Mucosa of stomach (tissue), 1 donor: ENCODE results near the gene SLC12A8.
"Not testable (repeated sequence)": the region's sequence is repeated elsewhere in the genome, so short reads cannot be mapped to it uniquely, and the experiment has no call there.

Experiments
- H3K27me3 ChIP-seq: one replicate; pipeline ENCODE4 v1.7.0; 2013; ENCODE audit warnings: mild to moderate bottlenecking, low read length; ENCODE audit not compliant: control insufficient read depth, insufficient read depth
- H3K36me3 ChIP-seq: one replicate; pipeline ENCODE4 v1.7.0; 2013; ENCODE audit warnings: low read length; ENCODE audit not compliant: control insufficient read depth, insufficient read depth
- H3K4me1 ChIP-seq: one replicate; pipeline ENCODE4 v1.7.0; 2013; ENCODE audit warnings: mild to moderate bottlenecking, low read length; ENCODE audit not compliant: control insufficient read depth, insufficient read depth
- H3K4me3 ChIP-seq: one replicate; pipeline ENCODE4 v1.7.0; 2013; ENCODE audit warnings: low read length
- H3K9ac ChIP-seq: one replicate; pipeline ENCODE4 v1.7.0; 2013; ENCODE audit warnings: mild to moderate bottlenecking, low read length, moderate library complexity
- H3K9me3 ChIP-seq: one replicate; pipeline ENCODE4 v1.7.0; 2013; ENCODE audit warnings: mild to moderate bottlenecking, low read length, moderate library complexity; ENCODE audit not compliant: control insufficient read depth
- donor health status: Pancreatic carcinoma.

SLC12A8 gene

DNA sequence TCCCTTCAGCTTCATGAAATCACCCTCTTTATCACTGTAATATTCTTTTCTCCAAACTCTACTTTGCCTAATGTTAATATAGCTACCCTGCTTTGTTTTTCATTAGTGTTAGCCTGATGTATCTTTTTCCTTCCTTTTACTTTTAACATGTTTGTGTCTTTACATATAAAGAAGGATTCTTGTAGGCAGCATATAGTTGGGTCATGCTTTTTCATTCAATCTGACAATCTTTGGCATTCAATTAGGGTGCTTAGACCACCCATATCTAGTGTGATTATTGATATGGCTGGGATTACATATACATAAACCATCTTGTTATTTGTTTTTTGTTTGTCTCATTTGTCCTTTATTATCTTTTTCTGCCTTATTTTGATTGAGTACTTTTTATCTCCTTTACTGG lies 121.9 kb downstream of the SLC12A8 start:
- Histone ChIP-seq H3K36me3 (no peaks in the 10 kb centered on the region), H3K4me3 (no peak overlapping the region), H3K27me3 (no peaks in the 10 kb centered on the region)

DNA sequence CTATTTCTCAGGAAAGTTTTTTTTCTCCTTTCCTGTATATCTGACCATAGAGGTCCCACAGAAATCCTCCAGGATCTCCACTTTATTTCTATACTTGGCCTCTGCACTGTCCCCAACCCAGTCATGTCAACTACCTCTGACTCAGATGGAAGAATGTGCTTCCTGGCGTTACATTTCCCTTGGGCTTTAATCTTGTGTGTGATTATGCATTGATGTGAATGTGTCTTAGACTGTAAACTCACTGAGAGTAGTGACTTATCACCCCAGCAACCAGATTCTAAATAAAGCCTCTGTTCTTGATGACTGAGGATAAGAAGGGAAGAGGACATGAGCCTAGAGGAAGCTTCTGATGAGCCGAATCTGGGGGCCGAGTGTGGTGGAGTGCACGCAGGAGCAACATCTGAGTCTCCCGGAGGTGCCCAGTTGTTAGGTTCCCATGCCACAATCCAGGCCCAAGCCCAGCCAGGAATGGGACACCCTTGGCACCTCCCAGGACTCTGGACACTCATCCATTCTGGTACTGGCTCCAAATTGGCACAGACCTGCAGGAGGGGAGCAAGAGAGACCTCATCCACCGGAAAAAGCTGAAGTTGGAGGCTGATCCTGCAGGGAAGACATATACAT lies 124.7 kb downstream of the SLC12A8 start:
- Histone ChIP-seq H3K4me1 (no peaks in the 10 kb centered on the region), H3K9ac (no peak overlapping the region), H3K36me3 (no peaks in the 10 kb centered on the region), H3K4me3 (no peak overlapping the region), H3K9me3 (no peaks in the 10 kb centered on the region), H3K27me3 (no peaks in the 10 kb centered on the region)

More for the DNA sequence above, 121.9 kb downstream of the SLC12A8 start:
- H3K9ac ChIP-seq: no peak overlapping the region
- no peaks in the 10 kb centered on the region for H3K9me3 ChIP-seq
- no peaks in the 10 kb centered on the region for H3K4me1 ChIP-seq

- H3K4me1 ChIP-seq: no peaks in the 10 kb centered on the region
- H3K4me3 ChIP-seq: no peak overlapping the region
- H3K36me3 ChIP-seq: no peaks in the 10 kb centered on the region
- H3K9me3 ChIP-seq: no peaks in the 10 kb centered on the region
- H3K27me3 ChIP-seq: no peaks in the 10 kb centered on the region
- H3K9ac ChIP-seq: no peak overlapping the region
Observed at GRCh38 chr3:125085166-125085565, 127.4 kb downstream of the SLC12A8 start.

DNA sequence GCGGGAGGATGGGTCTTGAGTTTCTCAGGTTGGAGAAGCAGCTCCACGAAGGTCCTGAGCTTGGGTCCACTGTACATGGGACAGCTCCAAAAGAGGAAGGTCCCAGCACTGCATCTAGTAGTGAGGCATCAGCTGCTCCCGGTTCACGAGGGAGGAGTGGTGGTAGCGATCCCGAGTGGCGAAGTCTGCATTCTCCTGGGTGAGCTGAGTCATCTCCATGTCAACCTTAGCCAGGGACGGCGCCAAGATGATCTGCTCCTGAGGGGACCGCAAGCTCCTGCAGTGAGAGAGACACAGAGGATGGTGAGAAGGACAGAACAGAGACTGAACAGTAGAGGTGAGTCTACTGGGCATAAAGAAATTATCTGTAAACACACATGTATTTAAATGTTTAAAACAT lies 128.8 kb downstream of the SLC12A8 start:
- Histone ChIP-seq H3K9ac (no peak overlapping the region), H3K27me3 (no peaks in the 10 kb centered on the region), H3K4me3 (no peak overlapping the region), H3K4me1 (no peaks in the 10 kb centered on the region), H3K9me3 (no peaks in the 10 kb centered on the region), H3K36me3 (no peaks in the 10 kb centered on the region)

- not testable (repeated sequence) for H3K9ac ChIP-seq, H3K4me1 ChIP-seq, H3K9me3 ChIP-seq, H3K4me3 ChIP-seq, H3K27me3 ChIP-seq, H3K36me3 ChIP-seq
Observed at GRCh38 chr3:125082339-125082738, 130.2 kb downstream of the SLC12A8 start.

- no peaks in the 10 kb centered on the region for H3K4me1 ChIP-seq
- H3K4me3 ChIP-seq: no peak overlapping the region
- H3K9me3 ChIP-seq: no peaks in the 10 kb centered on the region
- H3K36me3 ChIP-seq: no peaks in the 10 kb centered on the region
- H3K9ac ChIP-seq: no peak overlapping the region
- H3K27me3 ChIP-seq: no peaks in the 10 kb centered on the region
Observed at GRCh38 chr3:125080077-125080476, 132.5 kb downstream of the SLC12A8 start.

DNA sequence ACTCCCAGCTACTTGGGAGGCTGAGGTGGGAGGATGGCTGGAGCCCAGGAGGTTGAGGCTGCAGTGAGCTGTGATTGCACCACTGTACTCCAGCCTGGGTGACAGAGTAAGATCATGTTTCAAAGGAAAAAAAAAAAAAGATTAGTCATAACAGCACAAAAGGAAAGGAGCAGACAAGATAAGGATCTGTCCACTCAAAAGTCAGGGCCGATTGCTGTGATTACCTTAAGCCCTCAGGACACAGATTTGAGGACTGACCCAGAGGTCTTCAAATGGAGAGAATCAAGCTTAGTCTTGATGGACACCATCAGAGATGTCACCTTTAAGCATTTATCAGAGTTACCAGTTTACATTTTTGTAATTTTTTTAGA lies 132.9 kb downstream of the SLC12A8 start:
- Histone ChIP-seq H3K4me3 (no peak overlapping the region), H3K4me1 (no peaks in the 10 kb centered on the region), H3K9ac (no peak overlapping the region), H3K36me3 (no peaks in the 10 kb centered on the region), H3K9me3 (no peaks in the 10 kb centered on the region), H3K27me3 (no peaks in the 10 kb centered on the region)

GRCh38 chr3:125078951-125079674 lies 133.4 kb downstream of the SLC12A8 start:
- H3K9me3 ChIP-seq: no peaks in the 10 kb centered on the region
- no peak overlapping the region for H3K9ac ChIP-seq
- no peaks in the 10 kb centered on the region for H3K4me1 ChIP-seq
- H3K36me3 ChIP-seq: no peaks in the 10 kb centered on the region
- H3K4me3 ChIP-seq: no peak overlapping the region
- no peaks in the 10 kb centered on the region for H3K27me3 ChIP-seq

GRCh38 chr3:125077864-125078263 lies 134.7 kb downstream of the SLC12A8 start:
- Histone ChIP-seq H3K36me3 (no peaks in the 10 kb centered on the region), H3K4me1 (no peaks in the 10 kb centered on the region), H3K4me3 (no peak overlapping the region), H3K27me3 (no peaks in the 10 kb centered on the region), H3K9ac (no peak overlapping the region), H3K9me3 (no peaks in the 10 kb centered on the region)

GRCh38 chr3:125076464-125076863 lies 136.1 kb downstream of the SLC12A8 start:
- H3K4me1 ChIP-seq: no peaks in the 10 kb centered on the region
- H3K27me3 ChIP-seq: no peaks in the 10 kb centered on the region
- no peaks in the 10 kb centered on the region for H3K36me3 ChIP-seq
- H3K4me3 ChIP-seq: no peak overlapping the region
- no peaks in the 10 kb centered on the region for H3K9me3 ChIP-seq
- no peak overlapping the region for H3K9ac ChIP-seq

- Histone ChIP-seq H3K36me3 (no peaks in the 10 kb centered on the region), H3K9me3 (no peaks in the 10 kb centered on the region), H3K4me3 (no peak overlapping the region), H3K27me3 (no peaks in the 10 kb centered on the region), H3K9ac (no peak overlapping the region), H3K4me1 (no peaks in the 10 kb centered on the region)
Observed at GRCh38 chr3:125075738-125076137, 136.8 kb downstream of the SLC12A8 start.

DNA sequence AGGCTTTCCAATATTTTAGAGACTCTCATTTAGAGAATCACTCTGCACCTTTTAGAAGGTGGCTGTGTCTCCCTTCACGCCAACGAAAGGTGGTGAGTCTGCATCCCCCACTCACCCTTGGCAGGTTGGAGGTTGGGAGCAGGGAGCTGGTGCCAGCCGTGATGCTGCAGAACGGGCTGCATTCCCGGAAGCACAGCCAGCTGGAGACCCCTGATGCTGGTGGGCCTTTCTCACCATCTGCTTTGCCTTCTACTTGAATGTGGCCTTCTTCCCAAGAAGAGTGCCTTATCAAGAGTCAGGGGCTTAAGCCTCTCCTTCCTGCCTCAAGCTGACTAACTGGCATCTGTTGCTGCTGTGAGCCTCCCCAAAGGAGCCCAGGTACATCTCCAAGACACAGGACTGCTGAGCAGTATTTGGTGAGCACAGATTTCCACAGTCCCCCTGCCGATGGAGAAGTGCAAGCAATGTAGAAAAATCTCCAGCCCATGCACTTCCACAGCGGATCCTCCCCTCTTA lies 139.1 kb downstream of the SLC12A8 start:
- Histone ChIP-seq H3K36me3 (no peaks in the 10 kb centered on the region), H3K4me1 (no peaks in the 10 kb centered on the region), H3K9ac (no peak overlapping the region), H3K9me3 (no peaks in the 10 kb centered on the region), H3K27me3 (no peaks in the 10 kb centered on the region), H3K4me3 (no peak overlapping the region)
